Bone marrow (tissue), 2 donors: ENCODE data around the gene GNG13.
"Not testable (repeated sequence)": the region's sequence is repeated elsewhere in the genome, so short reads cannot be mapped to it uniquely, and the experiment has no call there.

Experiments used
- DNase-seq, 2 donors: peaks; one replicate each; lab custom pipeline; 2025; lab: John Stamatoyannopoulos, UW

GNG13 gene, protein sequence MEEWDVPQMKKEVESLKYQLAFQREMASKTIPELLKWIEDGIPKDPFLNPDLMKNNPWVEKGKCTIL

DNA sequence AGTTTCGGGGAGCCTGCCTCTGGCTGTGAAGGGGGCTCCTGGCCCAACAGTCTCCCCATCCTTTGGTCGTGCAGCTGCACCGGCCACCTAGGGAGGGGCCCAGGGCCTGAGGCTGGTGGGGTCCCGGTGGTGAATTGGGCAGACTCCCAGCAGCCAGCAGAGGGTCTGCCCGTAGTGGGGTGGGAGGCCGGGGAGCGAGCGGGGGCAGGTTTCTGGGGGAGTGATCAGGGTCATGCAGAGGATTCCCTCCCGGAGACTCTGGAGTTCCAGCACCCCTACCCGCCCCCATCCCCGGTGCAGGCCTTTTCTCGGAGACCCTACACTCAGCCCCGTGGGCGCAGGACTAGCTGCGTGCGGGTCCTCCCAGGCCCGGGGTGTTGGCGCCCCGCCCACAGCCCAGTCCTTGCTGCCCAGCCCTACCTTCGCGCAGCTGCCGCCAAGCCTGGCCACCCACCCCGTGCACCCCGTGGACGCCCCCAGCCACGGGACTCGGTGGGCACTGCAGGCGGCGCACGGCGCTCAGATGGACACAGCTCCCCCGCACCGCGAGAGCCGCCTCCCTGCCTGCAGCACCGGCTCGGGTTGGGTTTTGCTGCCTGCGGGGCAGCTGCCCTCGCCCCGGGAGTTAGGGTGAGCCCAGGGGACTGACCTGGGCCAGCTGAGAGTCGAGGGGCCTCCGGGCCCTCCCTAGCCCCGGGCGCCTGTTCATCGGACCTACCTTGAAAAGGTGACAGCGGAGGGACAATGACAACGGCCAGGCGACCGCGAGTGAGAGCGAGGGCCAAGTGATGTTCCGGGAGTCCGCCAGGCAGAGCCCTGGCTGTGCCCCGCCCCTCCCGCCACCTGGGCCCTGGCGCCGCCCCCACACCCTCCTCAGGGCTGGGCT, at the start of gene GNG13:
TSS of gene GNG13 (minus strand) at position 787 of the 886 bp plus-strand sequence. CDS start 1,657 bp downstream, outside the sequence.
- DNase-seq = no peak

DNA sequence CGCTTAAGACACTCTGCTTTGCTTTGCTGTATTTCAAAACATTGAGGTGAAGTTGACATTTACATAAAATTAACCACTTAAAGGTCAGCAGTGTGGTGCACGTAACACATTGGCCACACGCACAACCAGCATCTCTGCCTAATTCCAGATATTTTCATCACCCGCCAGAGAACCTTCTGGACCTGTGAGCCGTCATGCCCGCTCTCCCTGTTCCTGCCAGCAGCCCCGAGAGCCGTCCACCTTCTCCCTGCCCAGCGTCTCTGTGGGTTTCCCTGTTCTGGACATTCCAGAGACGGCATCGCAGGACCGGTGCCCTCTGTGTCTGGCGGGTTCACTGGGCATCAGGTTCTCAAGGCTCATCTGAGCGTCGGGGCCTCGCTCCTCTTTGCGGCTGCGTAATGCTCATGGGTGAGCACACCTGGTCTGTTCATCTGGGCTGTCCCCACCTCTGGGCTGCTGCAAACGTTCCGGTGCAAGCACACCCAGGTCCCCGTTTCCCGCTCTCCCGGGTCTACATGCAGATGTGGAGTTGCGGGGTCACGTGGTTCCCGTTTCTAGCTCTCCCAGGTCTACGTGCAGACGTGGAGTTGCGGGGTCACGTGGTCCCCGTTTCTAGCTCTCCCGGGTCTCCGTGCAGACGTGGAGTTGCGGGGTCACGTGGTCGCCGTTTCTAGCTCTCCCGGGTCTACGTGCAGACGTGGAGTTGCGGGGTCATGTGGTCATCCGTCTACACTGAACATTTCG, 48.1 kb upstream of the GNG13 start:
- no peak for DNase-seq

DNA sequence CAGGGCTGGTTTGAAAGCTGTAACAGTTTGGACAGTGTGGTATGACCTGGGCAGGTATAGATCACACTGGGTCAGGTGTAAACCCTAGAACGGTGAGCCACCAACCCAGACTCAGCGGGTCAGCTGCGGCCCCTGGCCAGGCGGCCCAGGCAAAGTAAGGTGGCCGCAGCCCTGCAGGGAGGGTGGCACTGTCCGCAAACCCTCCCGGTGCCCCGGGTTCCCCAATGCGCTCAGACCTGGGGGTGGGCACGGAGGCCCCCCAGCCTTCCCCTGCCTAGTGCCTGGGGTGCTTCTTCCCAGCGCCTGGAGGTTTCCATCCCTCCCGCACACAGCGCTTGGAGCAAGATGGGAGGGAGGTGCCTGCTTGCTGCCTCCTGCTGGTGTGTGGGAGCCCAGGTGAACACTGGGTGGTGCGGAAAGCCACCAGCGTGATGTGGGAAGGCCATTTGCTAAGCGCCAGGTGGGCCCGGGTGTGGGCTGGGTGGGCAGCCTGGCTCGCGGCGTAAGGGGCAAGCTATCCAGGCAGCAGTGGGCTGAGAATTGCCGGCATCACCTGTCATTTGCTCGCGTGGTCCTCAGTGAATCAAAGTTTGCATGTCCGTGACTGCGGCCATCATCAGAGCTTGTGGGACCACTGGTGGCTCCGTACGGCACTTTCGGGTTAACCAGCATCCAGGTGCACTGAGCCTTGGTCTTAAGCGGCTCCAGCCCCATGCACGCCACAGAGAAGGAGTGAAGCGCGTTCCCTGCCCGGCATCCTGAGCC, 47.3 kb upstream of the GNG13 start:
- DNase-seq = no peak

DNA sequence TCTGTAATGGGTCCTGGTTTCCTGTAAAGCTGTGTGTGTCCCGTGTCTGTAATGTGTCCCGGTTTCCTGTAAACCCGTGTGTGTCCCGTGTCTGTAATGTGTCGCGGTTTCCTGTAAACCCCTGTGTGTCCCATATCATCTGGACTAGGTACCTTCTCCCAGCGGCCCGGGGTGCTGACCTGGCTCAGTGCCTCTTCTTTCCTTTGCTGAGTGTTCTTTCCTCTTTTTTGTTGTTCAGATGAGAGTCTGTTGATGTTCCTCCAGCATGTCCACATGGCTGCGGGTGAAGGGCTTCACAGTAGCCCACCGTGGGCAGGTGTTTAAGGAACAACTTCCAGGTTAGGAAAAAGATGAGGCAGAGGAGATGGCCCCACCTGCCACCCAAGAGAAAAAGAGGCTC, 46.6 kb upstream of the GNG13 start:
- no peak for DNase-seq

DNA sequence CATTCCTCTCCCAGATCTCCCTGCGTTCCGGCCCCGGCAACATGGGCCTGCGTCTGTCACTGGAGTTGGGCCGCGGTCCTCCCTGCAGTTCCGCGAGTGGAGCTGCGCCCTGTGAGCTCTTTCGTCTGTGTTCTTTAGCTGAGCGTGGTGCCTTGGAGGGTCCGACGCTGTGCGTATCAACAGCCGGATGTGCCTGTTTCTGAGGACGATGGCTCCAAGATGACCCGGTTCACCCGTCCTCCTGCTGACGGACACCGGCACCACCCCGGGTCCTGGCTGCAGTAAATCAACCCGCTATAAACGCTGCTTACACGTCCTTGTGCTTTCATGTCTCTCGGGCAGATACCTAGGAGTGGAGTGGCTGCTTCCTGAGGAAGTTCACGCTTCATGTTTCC, 44.8 kb upstream of the GNG13 start:
- no peak for DNase-seq

DNA sequence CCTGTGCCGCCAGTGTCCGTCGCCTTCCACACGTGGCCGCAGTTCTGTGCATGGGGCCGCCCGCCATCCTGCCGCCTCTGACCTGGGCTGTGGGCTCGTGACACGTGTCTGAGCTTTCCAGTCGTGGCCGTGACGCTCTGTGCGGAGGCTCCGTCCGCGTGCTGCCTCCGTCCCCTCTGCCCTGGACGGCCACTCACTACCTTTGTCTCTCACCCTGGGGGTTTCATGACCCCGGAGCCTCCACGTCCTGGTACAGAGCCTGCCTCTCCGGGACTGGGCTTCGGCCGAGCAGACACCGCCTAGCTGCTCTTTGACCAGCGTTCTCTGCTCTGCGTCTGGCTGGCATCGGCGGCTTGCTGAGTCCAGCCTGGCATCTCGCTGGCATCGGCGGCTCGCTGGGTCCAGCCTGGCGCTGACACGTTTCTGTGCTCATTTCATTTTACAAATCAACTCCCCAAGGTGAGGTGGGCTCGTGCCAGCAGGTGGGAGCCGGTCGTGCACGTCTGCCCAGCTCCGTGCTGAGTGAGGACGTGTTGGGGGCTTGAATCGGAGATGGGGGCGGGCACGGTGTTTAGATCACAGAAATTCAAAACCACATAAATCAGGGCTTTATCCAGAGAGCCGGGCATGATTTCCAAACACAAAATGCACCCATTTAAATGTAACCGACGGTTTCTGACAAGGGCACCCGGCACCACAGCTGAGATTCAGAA, 44.3 kb upstream of the GNG13 start:
- DNase-seq = no peak

DNA sequence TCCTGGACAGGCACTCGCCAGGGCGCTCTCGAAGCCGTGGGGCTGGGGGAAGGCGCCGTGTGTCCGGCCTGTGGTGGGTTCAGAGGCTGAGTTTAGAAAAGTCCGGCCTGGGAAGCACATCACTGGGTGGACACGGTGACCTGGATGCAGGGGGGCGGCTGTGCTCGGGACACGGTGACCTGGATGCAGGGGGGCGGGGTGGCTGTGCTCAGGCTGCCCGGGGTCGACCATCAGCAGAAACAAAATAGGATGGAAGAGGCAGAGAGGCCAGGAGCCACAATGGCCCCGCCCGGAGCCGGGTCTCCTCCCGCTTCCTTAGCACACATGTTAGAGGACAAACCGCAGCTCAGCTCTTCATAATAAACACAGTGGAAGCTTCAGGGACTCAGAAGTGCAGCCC, 43.2 kb upstream of the GNG13 start:
- no peak for DNase-seq

DNA sequence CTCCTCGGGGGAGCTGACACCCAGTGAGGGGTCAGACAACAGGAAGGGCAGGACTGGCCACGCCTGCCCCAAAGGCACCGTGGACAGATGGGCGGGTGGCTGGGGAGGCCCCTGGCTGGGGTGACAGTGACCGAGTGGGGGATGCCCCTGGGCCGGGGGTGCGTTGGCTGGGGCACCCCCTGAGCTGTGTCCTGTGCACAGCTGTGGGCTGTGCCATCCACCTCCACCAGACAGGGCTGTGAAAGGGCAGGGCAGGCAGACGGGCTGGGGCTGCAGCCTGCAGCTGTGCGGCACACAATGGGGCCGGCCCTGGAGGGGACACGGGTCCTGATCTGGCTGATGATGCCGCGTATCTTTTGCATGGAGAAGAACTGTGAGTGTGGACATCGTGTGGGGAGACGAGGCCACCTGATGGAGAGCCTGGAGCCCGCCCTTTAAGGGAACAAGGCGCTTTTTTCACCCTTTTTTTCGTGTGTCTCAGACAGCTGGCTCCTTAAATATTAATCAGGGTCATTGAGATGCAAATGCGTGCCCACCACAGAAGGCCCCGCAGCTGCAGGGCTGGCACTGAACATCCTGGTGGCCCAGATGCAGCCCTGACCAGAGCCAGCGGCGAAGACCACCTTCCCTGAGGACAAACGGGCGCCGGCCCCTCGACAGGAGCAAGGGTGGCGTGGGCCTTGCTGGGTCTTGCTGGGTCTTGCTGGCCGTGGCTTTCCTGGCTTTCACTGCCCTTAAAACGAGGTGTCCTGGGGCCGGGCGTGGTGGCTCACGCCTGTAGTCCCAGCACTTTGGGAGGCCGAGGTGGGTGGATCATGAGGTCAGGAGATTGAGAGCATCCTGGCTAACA, 42.4 kb upstream of the GNG13 start:
- DNase-seq = no peak

DNA sequence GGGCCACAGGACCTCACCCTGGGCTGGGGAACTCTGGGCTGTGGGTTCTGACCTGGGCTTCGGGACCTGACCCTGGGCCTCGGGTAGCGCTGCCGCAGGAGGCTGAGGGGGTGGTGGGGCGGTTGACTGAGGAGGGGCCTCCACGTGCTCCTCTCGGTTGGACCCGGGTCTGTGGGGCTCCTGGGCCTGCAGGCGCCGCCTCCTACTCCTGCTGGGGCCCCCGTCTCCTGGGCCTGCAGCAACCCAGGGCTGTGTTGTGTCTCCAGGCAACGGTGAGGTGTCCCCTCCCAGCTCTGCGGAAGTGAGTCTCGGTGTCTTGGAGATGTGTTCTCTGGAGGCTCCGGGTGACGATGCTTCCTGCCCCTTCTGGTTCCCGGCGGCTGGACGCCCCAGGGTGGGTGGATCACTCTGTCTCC, 41.5 kb upstream of the GNG13 start:
- DNase-seq = no peak

DNA sequence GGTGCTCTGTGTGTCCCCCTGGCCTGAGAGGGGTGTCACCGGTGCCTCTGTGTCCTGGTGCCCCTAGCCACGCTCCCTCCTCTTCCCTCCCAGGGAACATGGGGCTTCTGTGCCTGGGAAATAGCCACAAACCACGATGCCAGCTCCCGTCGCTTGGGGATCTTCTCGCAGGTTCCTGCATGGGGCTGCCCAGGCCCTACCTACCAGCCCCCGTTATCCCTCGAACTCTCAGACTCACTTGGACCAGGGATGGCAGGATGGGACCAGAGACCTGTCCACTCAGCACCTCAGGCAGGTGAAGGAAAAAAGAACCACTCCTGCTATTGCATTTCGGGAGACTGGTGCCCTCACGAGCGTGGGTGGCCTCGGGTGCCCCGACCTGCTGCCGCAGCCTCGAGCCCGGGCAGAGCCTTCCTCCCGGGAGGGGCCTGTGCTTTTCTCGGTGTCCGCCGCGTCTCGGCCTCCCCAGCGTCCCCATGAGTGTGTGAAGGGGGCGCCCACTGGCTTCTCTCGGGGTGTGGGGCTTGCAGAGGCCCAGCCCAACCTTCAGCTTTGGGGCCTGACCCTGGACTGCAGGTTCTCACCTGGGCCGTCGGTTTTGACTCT, 41.0 kb upstream of the GNG13 start:
- DNase-seq = no peak

DNA sequence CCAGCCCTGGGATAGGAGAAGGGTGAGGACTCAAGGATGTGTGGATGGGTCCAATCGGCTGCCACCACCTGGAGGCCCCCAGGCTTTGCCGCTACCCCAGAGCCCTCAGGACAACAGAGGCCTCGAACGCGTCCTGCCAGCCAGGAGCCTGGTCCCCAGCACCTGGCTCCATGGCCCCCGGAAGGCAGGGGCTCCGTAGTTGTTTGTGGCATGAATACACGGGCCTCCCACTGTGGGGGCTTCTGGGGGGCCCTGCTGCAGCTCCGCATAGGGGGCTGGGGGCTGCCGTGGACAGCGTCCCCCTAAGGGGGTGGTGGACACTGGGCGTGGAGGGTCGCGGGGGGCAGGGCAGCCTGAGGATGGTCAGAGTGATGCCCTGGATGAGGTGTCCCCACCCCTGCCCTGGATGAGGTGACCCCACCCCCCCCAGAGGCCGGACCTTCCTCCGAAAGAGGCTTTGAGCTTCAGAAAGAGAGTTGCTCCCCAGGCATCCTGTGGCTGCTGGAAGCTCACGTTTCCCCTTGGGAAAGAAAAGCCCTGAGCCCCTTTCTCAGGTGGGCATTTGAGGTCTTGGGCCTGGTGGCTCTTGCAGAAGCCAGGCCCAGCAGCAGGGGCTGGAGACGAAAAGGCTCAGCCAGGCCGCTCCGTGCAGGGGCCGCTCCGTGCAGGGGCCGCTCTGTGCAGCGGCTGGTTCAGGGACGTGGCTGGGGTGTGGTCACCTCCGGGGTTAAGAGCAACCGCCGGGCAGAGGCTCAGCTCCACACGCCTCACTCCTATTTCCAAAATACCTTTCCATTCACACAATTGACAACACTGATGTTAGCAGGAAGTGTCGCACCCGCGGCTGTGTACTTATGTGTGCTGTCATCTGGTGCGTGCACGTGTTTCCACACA, 40.3 kb upstream of the GNG13 start:
- no peak for DNase-seq

DNA sequence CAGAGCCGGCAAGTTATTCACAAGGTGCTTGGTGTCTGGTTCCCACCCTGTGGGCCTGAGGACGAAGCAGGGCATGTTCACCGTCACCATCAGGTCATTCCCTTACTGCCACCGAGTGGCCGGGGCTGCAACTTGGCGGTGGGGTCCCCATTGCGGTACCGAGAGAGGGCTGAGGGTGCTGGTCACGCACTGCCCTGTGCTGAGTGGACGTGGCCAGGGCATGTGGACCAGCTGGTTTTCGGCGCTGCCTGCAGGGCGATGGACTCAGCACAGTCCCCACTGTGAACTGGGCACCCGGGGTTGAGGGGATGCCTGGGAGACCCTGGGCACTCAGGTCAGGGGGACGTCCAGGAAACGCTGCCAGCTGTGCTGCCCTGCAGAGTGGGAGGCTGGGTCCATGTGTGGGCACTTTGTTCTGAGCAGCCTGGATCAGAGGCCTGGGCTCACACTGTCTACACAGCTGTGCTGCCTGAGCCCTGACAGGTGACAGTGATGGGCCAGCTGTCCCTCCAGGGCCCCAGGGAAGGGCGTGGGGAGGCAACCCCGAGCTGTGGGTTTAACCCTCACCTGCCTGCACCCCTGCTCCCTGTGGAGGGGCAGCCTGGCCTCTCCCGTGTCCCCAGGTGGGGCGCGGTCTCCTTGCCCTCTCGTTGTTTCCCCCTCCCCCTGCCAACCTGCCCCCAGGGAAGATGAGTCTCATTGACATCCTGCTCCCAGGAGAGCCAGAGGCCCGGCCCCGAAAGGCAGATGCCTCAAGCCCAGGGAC, 39.3 kb upstream of the GNG13 start:
- no peak for DNase-seq

DNA sequence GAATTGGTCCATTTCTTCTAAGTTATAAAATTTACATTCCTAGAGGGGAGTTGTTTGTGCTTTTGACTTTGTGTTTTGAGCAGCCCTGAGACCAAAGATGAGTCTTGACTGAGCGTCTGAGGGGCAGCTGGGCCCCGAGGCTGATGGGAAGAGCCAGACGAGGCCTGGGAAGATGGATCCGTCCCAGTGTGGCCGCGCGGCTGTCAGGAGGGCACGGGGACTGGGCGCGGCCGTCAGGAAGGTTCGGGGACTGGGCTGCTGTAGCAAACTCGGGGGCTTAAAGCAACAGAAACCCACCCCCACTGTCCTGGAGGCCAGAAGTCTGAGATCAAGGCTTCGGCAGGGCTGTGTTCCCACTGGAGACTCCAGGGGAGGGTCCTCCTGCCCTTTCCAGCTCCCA, 38.2 kb upstream of the GNG13 start:
- no peak for DNase-seq

DNA sequence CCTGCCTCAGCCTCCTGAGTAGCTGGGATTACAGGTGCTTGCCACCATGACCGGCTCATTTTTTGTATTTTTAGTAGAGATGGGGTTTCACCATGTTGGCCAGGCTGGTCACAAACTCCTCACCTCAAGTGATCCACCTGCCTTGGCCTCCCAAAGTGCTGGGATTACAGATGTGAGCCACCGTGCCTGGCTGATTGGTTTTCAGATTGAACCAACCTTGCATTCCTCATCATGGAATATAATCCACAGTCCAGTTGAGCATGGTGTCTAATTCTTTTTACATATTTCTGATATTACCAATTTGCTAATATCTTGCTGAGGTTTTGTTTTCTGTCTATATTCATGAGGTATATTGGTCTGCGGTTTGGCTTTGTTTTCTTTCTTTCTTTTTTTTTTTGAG, 36.3 kb upstream of the GNG13 start:
- not testable (repeated sequence) for DNase-seq

DNA sequence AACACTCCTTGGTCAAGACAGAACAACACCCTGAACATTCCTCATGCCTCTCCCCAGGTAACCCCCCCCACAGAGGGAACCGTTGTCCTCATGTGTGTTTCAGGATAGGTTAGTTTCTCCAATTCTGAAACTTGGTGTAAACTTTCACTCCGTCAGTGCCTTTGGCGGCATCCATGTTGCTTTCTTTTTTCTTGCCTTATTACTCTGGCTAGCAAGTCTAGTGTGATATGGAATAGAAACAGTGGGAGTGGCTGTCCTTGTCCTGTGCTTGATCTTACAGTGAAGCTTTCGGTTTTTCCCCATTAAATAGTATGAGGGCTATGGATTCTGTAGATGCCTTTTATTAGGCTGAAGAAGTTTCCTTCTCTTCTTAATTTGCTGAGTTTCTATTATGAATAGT, 35.7 kb upstream of the GNG13 start:
- no peak for DNase-seq

DNA sequence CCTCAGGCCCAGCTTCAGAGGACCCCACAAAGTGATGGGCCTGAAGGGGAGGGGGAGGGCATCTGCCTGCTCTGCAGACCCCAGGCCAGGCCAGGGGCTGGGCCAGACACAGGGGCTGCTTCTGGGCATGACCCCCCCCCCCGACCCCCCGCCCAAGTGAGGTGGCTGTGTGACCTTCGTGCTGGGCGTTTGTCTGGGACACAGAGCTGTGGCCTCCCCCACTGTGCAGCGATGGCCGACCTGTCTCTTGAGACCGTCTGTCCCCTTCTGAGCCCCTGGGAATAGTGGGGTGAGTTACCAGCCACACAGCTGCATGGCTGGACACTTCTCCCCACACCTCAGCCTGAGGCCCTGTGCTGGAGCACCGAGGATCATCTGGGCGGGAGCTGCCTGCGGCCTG, 34.8 kb upstream of the GNG13 start:
- DNase-seq = no peak

DNA sequence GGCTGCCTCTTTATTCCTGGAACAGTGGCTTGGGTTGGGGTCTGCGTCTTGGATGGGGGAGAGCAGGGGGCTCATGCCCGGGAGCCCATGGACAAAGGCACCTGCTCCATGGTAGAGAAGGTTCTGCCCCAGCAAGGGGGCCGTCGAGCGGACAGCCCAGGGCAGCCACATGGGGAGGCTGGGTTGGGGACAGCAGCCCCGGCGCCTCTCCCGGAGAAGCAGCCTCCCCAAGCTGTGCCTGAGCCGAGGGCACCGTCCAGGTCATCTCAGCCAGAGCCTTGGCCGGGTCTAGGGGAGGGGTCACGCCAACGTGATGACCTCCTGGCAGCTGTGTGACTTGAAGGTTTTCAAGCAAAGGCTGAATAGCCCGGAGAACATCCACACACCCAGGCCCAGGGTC, 32.9 kb upstream of the GNG13 start:
- DNase-seq = no peak

DNA sequence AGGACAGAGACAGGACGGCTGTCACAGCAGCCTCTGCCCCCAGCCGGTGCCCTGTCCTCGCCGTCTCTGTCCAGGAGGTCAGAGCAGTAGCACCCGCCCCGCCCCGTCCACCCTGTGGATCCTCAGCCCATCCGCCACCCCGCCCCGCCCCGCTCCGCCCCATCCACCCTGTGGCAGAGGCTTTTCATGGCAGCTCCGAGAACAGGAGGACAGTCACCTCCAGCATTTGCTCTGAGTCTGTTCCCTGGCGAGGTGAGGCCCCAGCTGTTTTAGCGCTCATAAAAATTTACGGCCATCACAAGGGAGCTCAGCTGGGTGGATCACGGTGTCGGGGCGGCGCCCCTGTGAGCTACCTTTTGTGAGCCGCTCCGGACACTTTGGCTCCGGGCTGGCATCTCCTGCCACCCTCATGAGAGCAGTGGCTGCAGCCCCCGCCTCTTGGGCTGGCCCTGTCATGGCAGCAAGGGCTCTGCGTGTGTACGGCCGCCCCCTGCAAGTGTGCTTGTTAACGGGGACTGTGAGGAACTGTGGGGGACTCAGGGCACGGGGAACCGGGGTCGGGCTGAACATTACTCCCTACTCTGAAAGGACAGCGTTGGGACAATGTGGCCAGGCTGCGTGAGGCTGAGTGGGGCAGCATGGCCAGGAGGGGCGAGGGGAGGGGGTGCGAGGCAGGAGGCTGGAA, 32.3 kb upstream of the GNG13 start:
- no peak for DNase-seq
